ENCODE measurements around the gene GPR173. TPM values are rescaled to one million over a fixed set of nuclear protein-coding genes. Genes with fewer than 3 reads are reported as not detected.

GPR173 gene, protein sequence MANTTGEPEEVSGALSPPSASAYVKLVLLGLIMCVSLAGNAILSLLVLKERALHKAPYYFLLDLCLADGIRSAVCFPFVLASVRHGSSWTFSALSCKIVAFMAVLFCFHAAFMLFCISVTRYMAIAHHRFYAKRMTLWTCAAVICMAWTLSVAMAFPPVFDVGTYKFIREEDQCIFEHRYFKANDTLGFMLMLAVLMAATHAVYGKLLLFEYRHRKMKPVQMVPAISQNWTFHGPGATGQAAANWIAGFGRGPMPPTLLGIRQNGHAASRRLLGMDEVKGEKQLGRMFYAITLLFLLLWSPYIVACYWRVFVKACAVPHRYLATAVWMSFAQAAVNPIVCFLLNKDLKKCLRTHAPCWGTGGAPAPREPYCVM
- 7.9 to 18.2 TPM (median 8.5 TPM) in 3 replicates for total RNA-seq
- long read RNA-seq, partial matches to known transcripts = 0 of 2 reads
- long read RNA-seq, other reads (novel, unspliced or antisense) = 2 of 2 reads

DNA sequence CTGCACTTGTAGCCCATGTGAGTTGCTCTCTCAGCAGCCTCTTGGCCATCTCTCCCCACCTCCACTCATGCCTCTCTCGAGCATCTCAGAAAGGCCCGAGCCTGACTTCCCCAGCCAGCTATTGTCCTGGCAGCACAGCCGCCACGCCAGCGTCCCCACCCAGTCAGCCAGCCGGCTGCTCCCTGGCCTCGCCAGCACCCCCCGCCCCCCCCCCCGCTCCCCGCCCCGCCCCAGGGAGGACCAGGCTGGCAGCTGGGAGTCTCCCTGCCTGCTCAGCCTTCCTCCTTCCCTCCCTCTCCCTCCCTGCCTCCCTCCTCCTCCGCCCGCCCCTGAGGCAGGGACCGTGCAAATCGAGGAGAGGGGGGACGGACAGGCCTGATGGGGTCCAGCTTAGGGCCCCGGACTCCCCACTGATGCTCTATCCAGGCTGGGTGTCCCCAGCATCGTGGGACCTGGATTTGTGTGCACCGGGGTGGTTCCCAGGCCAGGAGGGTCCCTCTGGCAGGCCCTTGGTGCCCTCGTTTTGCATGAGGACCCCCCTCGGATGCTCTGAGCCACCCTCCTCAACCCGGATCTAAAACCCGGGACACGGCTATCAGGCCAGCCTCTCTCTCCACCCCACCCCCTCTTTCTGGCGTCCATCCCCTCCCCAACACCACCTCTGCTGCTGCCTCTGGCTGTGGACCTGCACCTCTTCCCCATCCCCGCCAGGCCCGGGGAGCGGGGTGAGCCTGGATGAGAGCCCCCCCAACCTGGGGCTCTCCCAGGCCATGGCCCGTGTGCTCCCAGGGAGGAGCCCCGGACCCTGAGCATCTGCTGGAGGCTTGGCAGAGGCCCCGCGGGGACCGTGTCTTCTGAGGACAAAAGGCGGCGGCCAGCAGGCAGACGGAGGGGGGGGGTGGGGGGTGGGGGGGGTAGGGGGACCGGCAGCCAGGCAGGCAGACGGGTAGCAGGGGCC is at the start of gene GPR173:
TSS of gene GPR173 (plus strand) at position 621 of the 958 bp plus-strand sequence. CDS start 27,833 bp downstream, outside the sequence.
- H3K27ac Mint-ChIP-seq (ENCODE audit: unreplicated experiment) = peak within 1 kb of the TSS; percentile 91
- no peaks in the 10 kb centered on the region for H3K36me3 Mint-ChIP-seq (ENCODE audit: low read depth)
- DNase-seq (ENCODE audit: low spot score) = no peak
- H3K4me3 Mint-ChIP-seq (ENCODE audit: unreplicated experiment) = peak within 1 kb of the TSS; percentile 72
- peaks cover 5% of the 10 kb centered on the region for H3K4me1 Mint-ChIP-seq (ENCODE audit: low read depth)
- TF ChIP-seq, protein P1, sequence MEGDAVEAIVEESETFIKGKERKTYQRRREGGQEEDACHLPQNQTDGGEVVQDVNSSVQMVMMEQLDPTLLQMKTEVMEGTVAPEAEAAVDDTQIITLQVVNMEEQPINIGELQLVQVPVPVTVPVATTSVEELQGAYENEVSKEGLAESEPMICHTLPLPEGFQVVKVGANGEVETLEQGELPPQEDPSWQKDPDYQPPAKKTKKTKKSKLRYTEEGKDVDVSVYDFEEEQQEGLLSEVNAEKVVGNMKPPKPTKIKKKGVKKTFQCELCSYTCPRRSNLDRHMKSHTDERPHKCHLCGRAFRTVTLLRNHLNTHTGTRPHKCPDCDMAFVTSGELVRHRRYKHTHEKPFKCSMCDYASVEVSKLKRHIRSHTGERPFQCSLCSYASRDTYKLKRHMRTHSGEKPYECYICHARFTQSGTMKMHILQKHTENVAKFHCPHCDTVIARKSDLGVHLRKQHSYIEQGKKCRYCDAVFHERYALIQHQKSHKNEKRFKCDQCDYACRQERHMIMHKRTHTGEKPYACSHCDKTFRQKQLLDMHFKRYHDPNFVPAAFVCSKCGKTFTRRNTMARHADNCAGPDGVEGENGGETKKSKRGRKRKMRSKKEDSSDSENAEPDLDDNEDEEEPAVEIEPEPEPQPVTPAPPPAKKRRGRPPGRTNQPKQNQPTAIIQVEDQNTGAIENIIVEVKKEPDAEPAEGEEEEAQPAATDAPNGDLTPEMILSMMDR (IDR thresholded peaks at IDR 0.05) = no peak
- no peaks in the 10 kb centered on the region for H3K9me3 Mint-ChIP-seq (ENCODE audit: low read depth)
- no peaks in the 10 kb centered on the region for H3K27me3 Mint-ChIP-seq (ENCODE audit: low read depth)

DNA sequence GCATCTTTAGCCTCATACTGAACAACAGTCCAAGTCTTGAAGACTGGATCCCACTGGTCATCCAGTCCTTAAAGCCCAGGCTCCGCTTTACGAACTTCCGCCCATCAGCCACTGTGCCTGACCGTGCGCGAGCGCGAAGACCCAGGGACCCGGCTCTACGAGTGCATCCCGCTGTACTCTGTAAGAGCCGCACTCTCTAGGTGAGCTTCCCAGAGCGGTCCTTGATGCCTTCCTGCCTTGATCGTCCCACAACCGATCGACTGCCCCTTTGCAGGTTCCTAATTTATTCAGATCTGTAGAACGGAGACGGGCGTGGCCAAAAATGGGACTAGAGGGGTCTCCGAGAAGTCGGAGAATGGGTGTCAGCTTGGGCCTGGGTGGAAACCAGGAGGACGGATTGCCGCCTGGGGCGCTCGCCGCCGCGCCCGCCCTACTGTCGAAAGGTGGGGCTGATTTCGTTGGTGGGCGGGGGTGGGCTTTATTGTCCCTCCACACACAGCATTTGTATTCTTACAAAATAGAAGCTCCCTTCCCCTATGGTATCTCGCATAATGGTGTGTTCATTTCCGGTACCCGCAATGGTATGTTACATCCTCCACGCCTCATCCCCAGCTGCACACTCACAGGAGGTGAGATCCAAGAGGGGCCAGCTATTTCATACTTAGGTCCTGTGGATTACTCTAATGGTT is 48.0 kb upstream of the GPR173 start:
- no peaks in the 10 kb centered on the region for H3K27me3 Mint-ChIP-seq (ENCODE audit: low read depth)
- peaks cover 15% of the 10 kb centered on the region for H3K9me3 Mint-ChIP-seq (ENCODE audit: low read depth)
- peaks cover 12% of the 10 kb centered on the region for H3K4me1 Mint-ChIP-seq (ENCODE audit: low read depth)
- no peak for DNase-seq (ENCODE audit: low spot score)
- no peak overlapping the region for H3K4me3 Mint-ChIP-seq (ENCODE audit: unreplicated experiment)
- no peak overlapping the region for H3K27ac Mint-ChIP-seq (ENCODE audit: unreplicated experiment)
- no peaks in the 10 kb centered on the region for H3K36me3 Mint-ChIP-seq (ENCODE audit: low read depth)
- TF ChIP-seq, protein P1 (IDR thresholded peaks at IDR 0.05) = no peak

DNA sequence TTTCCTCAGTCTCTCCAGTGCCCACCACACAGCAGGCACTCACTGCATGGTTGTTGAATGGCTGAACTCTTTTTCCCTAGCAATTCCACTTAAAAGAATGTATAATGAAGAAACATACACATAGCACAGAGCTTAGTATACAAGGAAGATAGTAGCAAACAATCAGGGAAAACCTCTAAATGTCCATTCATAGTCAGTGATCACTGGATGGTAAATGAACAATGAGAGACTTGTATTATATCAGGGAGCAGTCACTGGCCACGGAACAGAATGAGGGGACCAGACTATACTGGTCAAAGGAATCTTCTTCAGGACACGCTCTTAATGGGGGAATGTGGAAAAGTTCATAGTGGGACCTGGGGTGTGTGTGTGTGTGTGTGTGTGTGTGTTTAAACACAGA is 46.6 kb upstream of the GPR173 start:
- Mint-ChIP-seq H3K36me3 (ENCODE audit: low read depth) (no peaks in the 10 kb centered on the region), H3K4me3 (ENCODE audit: unreplicated experiment) (no peak overlapping the region), H3K4me1 (ENCODE audit: low read depth) (peaks cover 7% of the 10 kb centered on the region), H3K27me3 (ENCODE audit: low read depth) (no peaks in the 10 kb centered on the region), H3K27ac (ENCODE audit: unreplicated experiment) (no peak overlapping the region), H3K9me3 (ENCODE audit: low read depth) (peaks cover 9% of the 10 kb centered on the region)
- TF ChIP-seq, protein P1 (IDR thresholded peaks at IDR 0.05) = no peak
- no peak for DNase-seq (ENCODE audit: low spot score)

DNA sequence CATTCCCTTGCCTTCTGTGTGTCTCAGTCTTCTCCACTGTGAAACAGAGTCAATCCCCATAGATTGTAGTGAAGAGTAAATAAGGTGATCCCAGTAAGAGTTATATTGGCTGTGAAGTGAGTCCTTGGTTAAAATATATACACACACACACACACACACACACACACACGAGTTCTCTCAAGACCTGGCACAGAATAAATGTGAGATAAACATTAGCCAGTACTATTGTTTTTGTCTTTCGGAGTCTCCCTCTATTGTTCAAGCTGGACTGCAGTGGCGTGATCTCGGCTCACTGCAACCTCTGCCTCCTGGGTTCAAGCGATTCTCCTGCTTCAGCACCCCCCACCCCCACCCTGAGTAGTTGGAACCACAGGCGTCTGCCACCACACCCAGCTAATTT is 45.5 kb upstream of the GPR173 start:
- no peak overlapping the region for H3K4me3 Mint-ChIP-seq (ENCODE audit: unreplicated experiment)
- H3K4me1 Mint-ChIP-seq (ENCODE audit: low read depth) = peaks cover 7% of the 10 kb centered on the region
- H3K36me3 Mint-ChIP-seq (ENCODE audit: low read depth) = no peaks in the 10 kb centered on the region
- no peaks in the 10 kb centered on the region for H3K27me3 Mint-ChIP-seq (ENCODE audit: low read depth)
- DNase-seq (ENCODE audit: low spot score) = no peak
- TF ChIP-seq, protein P1 (IDR thresholded peaks at IDR 0.05) = no peak
- H3K9me3 Mint-ChIP-seq (ENCODE audit: low read depth) = peaks cover 15% of the 10 kb centered on the region
- H3K27ac Mint-ChIP-seq (ENCODE audit: unreplicated experiment) = no peak overlapping the region
